Osteoblast (primary cell): ENCODE results near the gene CATSPERD. TPM values are rescaled to one million over a fixed set of nuclear protein-coding genes. Genes with fewer than 3 reads are reported as not detected.
"Not testable (repeated sequence)": the region's sequence is repeated elsewhere in the genome, so short reads cannot be mapped to it uniquely, and the experiment has no call there.

ENCODE experiments used
- DNase-seq: peaks from one replicate; pipeline ENCODE4 v3.0.0; 2011; ENCODE audit warnings: low spot score, mixed read lengths; ENCODE audit not compliant: insufficient read length; ENCODE audit errors: missing footprints
- H2AFZ ChIP-seq: 2 replicates; pipeline ENCODE4 v1.6.0; 2011; ENCODE audit warnings: mild to moderate bottlenecking, low read length
- H3K27ac ChIP-seq: 2 replicates; pipeline ENCODE4 v1.5.1; 2011; ENCODE audit warnings: mild to moderate bottlenecking, low read depth, low read length, moderate library complexity
- H3K27me3 ChIP-seq: 2 replicates; pipeline ENCODE4 v1.6.0; 2012; ENCODE audit warnings: mild to moderate bottlenecking, control low read depth, inconsistent platforms, low read length, moderate library complexity; ENCODE audit not compliant: insufficient read depth
- H3K36me3 ChIP-seq: 2 replicates; pipeline ENCODE4 v1.5.1; 2011; ENCODE audit warnings: mild to moderate bottlenecking, low read length, control low read depth, moderate library complexity; ENCODE audit not compliant: insufficient read depth
- H3K4me1 ChIP-seq: 2 replicates; pipeline ENCODE4 v1.5.1; 2011; ENCODE audit warnings: mild to moderate bottlenecking, low read length, control low read depth, moderate library complexity; ENCODE audit not compliant: insufficient read depth
- H3K4me2 ChIP-seq: 2 replicates; pipeline ENCODE4 v1.6.0; 2011; ENCODE audit warnings: mild to moderate bottlenecking, low read length; ENCODE audit not compliant: insufficient read depth
- H3K4me3 ChIP-seq: fragments of 200-600 bp; sonication (generic); 3 replicates; pipeline ENCODE4 v1.5.1; 2012; ENCODE audit warnings: mild to moderate bottlenecking, low read length, inconsistent platforms; ENCODE audit not compliant: insufficient read depth
- H3K79me2 ChIP-seq: 2 replicates; pipeline ENCODE4 v1.6.0; 2012; ENCODE audit warnings: mild to moderate bottlenecking, low read length, control low read depth, inconsistent platforms; ENCODE audit not compliant: insufficient read depth
- H3K9me3 ChIP-seq: 2 replicates; pipeline ENCODE4 v1.5.1; 2011; ENCODE audit warnings: low read depth, low read length, control low read depth
- H4K20me1 ChIP-seq: 2 replicates; pipeline ENCODE4 v1.6.0; 2012; ENCODE audit warnings: mild to moderate bottlenecking, low read length, control low read depth; ENCODE audit not compliant: insufficient read depth
- CTCF ChIP-seq: IDR thresholded peaks from 2 replicates; pipeline ENCODE4 v1.5.1; 2011; ENCODE audit warnings: mild to moderate bottlenecking, low read depth, low read length, moderate library complexity; ENCODE audit errors: extremely low read depth
- total RNA-seq: library from RNA; depleted of rRNA; stranded (reverse); fragments of >200 nt; gene quantifications from 2 replicates; pipeline ENCODE4 v1.2.3, GENCODE V29; 2012

Gene CATSPERD
- total RNA-seq, 1 donor = under 0.01 TPM

- no peaks in the 10 kb centered on the region for H3K4me1 ChIP-seq
- peaks cover 39% of the 10 kb centered on the region for H4K20me1 ChIP-seq
- H3K4me2 ChIP-seq = no peak overlapping the region
- no peaks in the 10 kb centered on the region for H3K27me3 ChIP-seq
- peaks cover 46% of the 10 kb centered on the region for H3K79me2 ChIP-seq
- H3K27ac ChIP-seq = no peak overlapping the region
- peaks cover 68% of the 10 kb centered on the region for H3K36me3 ChIP-seq
- H2AFZ ChIP-seq = no peak overlapping the region
- TF ChIP-seq CTCF = no peak
- H3K4me3 ChIP-seq = no peak overlapping the region
- DNase-seq = peak; percentile 68
- H3K9me3 ChIP-seq = no peaks in the 10 kb centered on the region
Observed at GRCh38 chr19:5698635-5699422, 21.6 kb upstream of the CATSPERD start.

- no peak overlapping the region for H3K27ac ChIP-seq
- no peaks in the 10 kb centered on the region for H3K4me1 ChIP-seq
- H3K4me3 ChIP-seq = no peak overlapping the region
- peak; percentile 76 for DNase-seq
- H2AFZ ChIP-seq = no peak overlapping the region
- H3K4me2 ChIP-seq = no peak overlapping the region
- peaks cover 29% of the 10 kb centered on the region for H3K79me2 ChIP-seq
- TF ChIP-seq CTCF = no peak
- H3K36me3 ChIP-seq = peaks cover 65% of the 10 kb centered on the region
- no peaks in the 10 kb centered on the region for H3K9me3 ChIP-seq
- H3K27me3 ChIP-seq = no peaks in the 10 kb centered on the region
- peaks cover 22% of the 10 kb centered on the region for H4K20me1 ChIP-seq
Observed at GRCh38 chr19:5700455-5701092, 19.9 kb upstream of the CATSPERD start.

GRCh38 chr19:5702053-5702410 lies 18.4 kb upstream of the CATSPERD start:
- H3K4me3 ChIP-seq, DNase-seq, H3K4me1 ChIP-seq, H3K27me3 ChIP-seq, H3K27ac ChIP-seq, H2AFZ ChIP-seq, H3K4me2 ChIP-seq, H3K9me3 ChIP-seq: not testable (repeated sequence)
- Histone ChIP-seq H3K79me2 (peaks cover 14% of the 10 kb centered on the region), H3K36me3 (peaks cover 60% of the 10 kb centered on the region), H4K20me1 (peaks cover 14% of the 10 kb centered on the region)

- Histone ChIP-seq H3K27me3 (no peaks in the 10 kb centered on the region), H3K4me1 (no peaks in the 10 kb centered on the region), H3K4me2 (no peak overlapping the region), H3K4me3 (no peak overlapping the region), H2AFZ (no peak overlapping the region), H3K36me3 (peaks cover 50% of the 10 kb centered on the region), H3K9me3 (no peaks in the 10 kb centered on the region), H3K79me2 (peaks cover 11% of the 10 kb centered on the region), H4K20me1 (peaks cover 4% of the 10 kb centered on the region), H3K27ac (no peak overlapping the region)
- no peak for TF ChIP-seq CTCF
- peak; percentile 73 for DNase-seq
Observed at GRCh38 chr19:5703819-5704818, 16.3 kb upstream of the CATSPERD start.
